ENCODE data around the gene PTH1R.
A peak's percentile ranks its signal among the peaks of the same experiment; 100 is the strongest.

PTH1R gene

GRCh38 chr3:46860017-46860809 lies 17.3 kb upstream of the PTH1R start:
- H3K4me3 ChIP-seq (ENCODE audit: low read depth, low read length): no peak overlapping the region
- TF ChIP-seq CTCF (IDR thresholded peaks at IDR 0.05; ENCODE audit: low read depth, low read length): peak; percentile 54
- in situ Hi-C loops (cut with HindIII; ENCODE audit: low sequenced_read_pairs): no loop called here
- DNase-seq (ENCODE audit: low read depth, low spot score): no peak

GRCh38 chr3:46860810-46861604 lies 16.5 kb upstream of the PTH1R start:
- in situ Hi-C loops (cut with HindIII; ENCODE audit: low sequenced_read_pairs): no loop called here
- H3K4me3 ChIP-seq (ENCODE audit: low read depth, low read length): no peak overlapping the region
- TF ChIP-seq CTCF (IDR thresholded peaks at IDR 0.05; ENCODE audit: low read depth, low read length): no peak
- DNase-seq (ENCODE audit: low read depth, low spot score): no peak

GRCh38 chr3:46861605-46862368 lies 15.7 kb upstream of the PTH1R start:
- TF ChIP-seq CTCF (IDR thresholded peaks at IDR 0.05; ENCODE audit: low read depth, low read length): no peak
- no peak for DNase-seq (ENCODE audit: low read depth, low spot score)
- in situ Hi-C loops (cut with HindIII; ENCODE audit: low sequenced_read_pairs): no loop called here
- no peak overlapping the region for H3K4me3 ChIP-seq (ENCODE audit: low read depth, low read length)

- H3K4me3 ChIP-seq (ENCODE audit: low read depth, low read length): no peak overlapping the region
- no peak for TF ChIP-seq CTCF (IDR thresholded peaks at IDR 0.05; ENCODE audit: low read depth, low read length)
- no peak for DNase-seq (ENCODE audit: low read depth, low spot score)
- in situ Hi-C loops (cut with HindIII; ENCODE audit: low sequenced_read_pairs): no loop called here
Measured at GRCh38 chr3:46862369-46863025, 15.0 kb upstream of the PTH1R start.

GRCh38 chr3:46863261-46863782 lies 14.2 kb upstream of the PTH1R start, which contains the start of gene MYL3:
Gene MYL3, minus strand, starts transcription at chr3:46863444. Its CDS starts 54 bp downstream, at chr3:46863390.
- no peak within 1 kb of the TSS for H3K4me3 ChIP-seq (ENCODE audit: low read depth, low read length)
- no peak for TF ChIP-seq CTCF (IDR thresholded peaks at IDR 0.05; ENCODE audit: low read depth, low read length)
- in situ Hi-C loops (cut with HindIII; ENCODE audit: low sequenced_read_pairs): no loop called here
- no peak for DNase-seq (ENCODE audit: low read depth, low spot score)
